Sigmoid colon (tissue), 4 donors: Measurements from ENCODE around the gene UBE2E2.

Experiments
- EP300 ChIP-seq, 4 donors: sonication (generic); formaldehyde crosslinking; IDR thresholded peaks; one replicate each; pipeline ENCODE4 v1.6.1; 2017; ENCODE audit warnings: antibody characterized with exemption in 4 of 4
- TF ChIP-seq, protein P1 (sequence below), 4 experiments: fragments of 450-650 bp in 3 of 4; fragments of 200-600 bp in 1 of 4; IDR thresholded peaks; one replicate each; pipeline ENCODE4 v1.5.1; 2016 to 2019; ENCODE audit warnings: antibody characterized with exemption in 4 of 4, mild to moderate bottlenecking in 3 of 4, moderate library complexity in 2 of 4

DNA sequence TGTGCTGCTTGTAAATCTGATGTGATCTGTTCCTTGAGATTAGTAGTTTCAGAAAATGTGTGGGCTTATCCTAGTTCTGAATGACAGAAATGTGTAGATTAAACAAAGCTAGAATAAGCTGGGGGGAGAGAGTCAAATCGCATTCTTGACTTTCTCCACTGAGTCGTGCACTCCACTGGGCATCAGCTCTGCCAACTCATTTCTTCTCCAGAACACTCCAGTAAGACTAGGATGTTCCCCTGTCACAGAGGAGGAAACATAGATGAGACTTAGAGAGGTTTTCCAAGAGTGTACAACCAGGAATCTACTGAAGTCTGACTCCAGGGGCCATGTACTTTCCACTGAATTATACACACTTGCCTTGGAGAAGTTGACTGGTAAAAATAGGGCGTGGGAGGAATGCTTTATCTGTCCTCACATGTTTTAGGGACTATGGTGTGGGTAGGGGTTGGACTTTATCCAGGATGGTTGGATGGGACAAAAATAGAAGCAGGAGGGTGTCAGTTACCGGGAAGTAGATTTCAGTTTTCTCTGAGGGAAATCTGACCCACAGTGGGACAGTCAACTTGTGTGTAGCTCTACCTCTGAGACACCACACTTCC, 298.2 kb downstream of the UBE2E2 start:
- TF ChIP-seq, protein P1, sequence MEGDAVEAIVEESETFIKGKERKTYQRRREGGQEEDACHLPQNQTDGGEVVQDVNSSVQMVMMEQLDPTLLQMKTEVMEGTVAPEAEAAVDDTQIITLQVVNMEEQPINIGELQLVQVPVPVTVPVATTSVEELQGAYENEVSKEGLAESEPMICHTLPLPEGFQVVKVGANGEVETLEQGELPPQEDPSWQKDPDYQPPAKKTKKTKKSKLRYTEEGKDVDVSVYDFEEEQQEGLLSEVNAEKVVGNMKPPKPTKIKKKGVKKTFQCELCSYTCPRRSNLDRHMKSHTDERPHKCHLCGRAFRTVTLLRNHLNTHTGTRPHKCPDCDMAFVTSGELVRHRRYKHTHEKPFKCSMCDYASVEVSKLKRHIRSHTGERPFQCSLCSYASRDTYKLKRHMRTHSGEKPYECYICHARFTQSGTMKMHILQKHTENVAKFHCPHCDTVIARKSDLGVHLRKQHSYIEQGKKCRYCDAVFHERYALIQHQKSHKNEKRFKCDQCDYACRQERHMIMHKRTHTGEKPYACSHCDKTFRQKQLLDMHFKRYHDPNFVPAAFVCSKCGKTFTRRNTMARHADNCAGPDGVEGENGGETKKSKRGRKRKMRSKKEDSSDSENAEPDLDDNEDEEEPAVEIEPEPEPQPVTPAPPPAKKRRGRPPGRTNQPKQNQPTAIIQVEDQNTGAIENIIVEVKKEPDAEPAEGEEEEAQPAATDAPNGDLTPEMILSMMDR (IDR thresholded peaks at IDR 0.05): no peak
- TF ChIP-seq EP300 (IDR thresholded peaks at IDR 0.05): no peak
